ENCODE data around the gene TECR. TPM values are rescaled to one million over a fixed set of nuclear protein-coding genes. Genes with fewer than 3 reads are reported as not detected.
"Not testable (repeated sequence)": the region's sequence is repeated elsewhere in the genome, so short reads cannot be mapped to it uniquely, and the experiment has no call there.

TECR gene
- total RNA-seq, 2 experiments from 2014 or later: 142 to 176 TPM

GRCh38 chr19:14577885-14578427, 48.6 kb downstream of the TECR start:
- Mint-ChIP-seq H3K4me3 (no peak overlapping the region), H3K27ac (no peak overlapping the region), H3K4me1 (peaks cover 9% of the 10 kb centered on the region), H3K27me3 (no peaks in the 10 kb centered on the region), H3K9me3 (ENCODE audit: low read depth) (no peaks in the 10 kb centered on the region), H3K36me3 (no peaks in the 10 kb centered on the region)
- DNase-seq (no peak), ATAC-seq (no peak)
- CTCF ChIA-PET: interaction anchor here (1.5 to 8.5 kb wide), 2 partner anchors 21 to 109 kb away, joined by 3 to 226 read pairs; partner anchors contain the start of gene ZNF333

- Mint-ChIP-seq H3K4me1 (peaks cover 3% of the 10 kb centered on the region), H3K27me3 (no peaks in the 10 kb centered on the region), H3K4me3 (no peak overlapping the region), H3K9me3 (ENCODE audit: low read depth) (no peaks in the 10 kb centered on the region), H3K27ac (no peak overlapping the region), H3K36me3 (no peaks in the 10 kb centered on the region)
- CTCF ChIA-PET: no interaction called here
- ATAC-seq (no peak), DNase-seq (no peak)
Observed at GRCh38 chr19:14580623-14581237, 51.3 kb downstream of the TECR start.

GRCh38 chr19:14582894-14583340, 53.5 kb downstream of the TECR start, which contains the start of gene CLEC17A:
Gene CLEC17A, plus strand, starts transcription at chr19:14583084. Its CDS starts 77 bp downstream, at chr19:14583161.
- peaks cover 3% of the 10 kb centered on the region for H3K4me1 Mint-ChIP-seq
- CTCF ChIA-PET: no interaction called here
- H3K4me3 Mint-ChIP-seq: no peak within 1 kb of the TSS
- H3K9me3 Mint-ChIP-seq (ENCODE audit: low read depth): no peaks in the 10 kb centered on the region
- no peaks in the 10 kb centered on the region for H3K27me3 Mint-ChIP-seq
- DNase-seq (no peak), ATAC-seq (no peak)
- H3K36me3 Mint-ChIP-seq: no peaks in the 10 kb centered on the region
- no peak within 1 kb of the TSS for H3K27ac Mint-ChIP-seq

GRCh38 chr19:14584372-14584771, 55.0 kb downstream of the TECR start:
- H3K36me3 Mint-ChIP-seq; H3K9me3 Mint-ChIP-seq (ENCODE audit: low read depth); ATAC-seq; DNase-seq; H3K4me3 Mint-ChIP-seq; H3K27ac Mint-ChIP-seq; CTCF ChIA-PET; H3K27me3 Mint-ChIP-seq; H3K4me1 Mint-ChIP-seq: not testable (repeated sequence)

GRCh38 chr19:14585187-14585586, 55.8 kb downstream of the TECR start:
- peak; percentile 72 for DNase-seq
- peak; percentile 96 for ATAC-seq
- not testable (repeated sequence) for H3K36me3 Mint-ChIP-seq; H3K9me3 Mint-ChIP-seq (ENCODE audit: low read depth); H3K27me3 Mint-ChIP-seq; H3K4me1 Mint-ChIP-seq; H3K4me3 Mint-ChIP-seq; H3K27ac Mint-ChIP-seq
- CTCF ChIA-PET: interaction anchor here (0.7 kb wide), 1 partner anchor 12 kb away, joined by 4 read pairs; no protein-coding TSS in a partner anchor

- H3K27me3 Mint-ChIP-seq; H3K9me3 Mint-ChIP-seq (ENCODE audit: low read depth); CTCF ChIA-PET; DNase-seq; H3K4me1 Mint-ChIP-seq; H3K27ac Mint-ChIP-seq; H3K36me3 Mint-ChIP-seq; H3K4me3 Mint-ChIP-seq: not testable (repeated sequence)
- ATAC-seq: peak; percentile 52
Observed at GRCh38 chr19:14589433-14589832, 60.0 kb downstream of the TECR start.

- Mint-ChIP-seq H3K36me3 (peaks cover 5% of the 10 kb centered on the region), H3K4me3 (no peak overlapping the region), H3K4me1 (no peaks in the 10 kb centered on the region), H3K9me3 (ENCODE audit: low read depth) (peaks cover 10% of the 10 kb centered on the region), H3K27ac (no peak overlapping the region), H3K27me3 (no peaks in the 10 kb centered on the region)
- DNase-seq: no peak
- ATAC-seq: no peak
- CTCF ChIA-PET: no interaction called here
Observed at GRCh38 chr19:14595558-14595957, 66.2 kb downstream of the TECR start.

- Mint-ChIP-seq H3K4me3 (no peak overlapping the region), H3K9me3 (ENCODE audit: low read depth) (peaks cover 6% of the 10 kb centered on the region), H3K27me3 (no peaks in the 10 kb centered on the region), H3K27ac (no peak overlapping the region), H3K4me1 (peaks cover 1% of the 10 kb centered on the region), H3K36me3 (peaks cover 5% of the 10 kb centered on the region)
- DNase-seq: no peak
- no peak for ATAC-seq
- CTCF ChIA-PET: no interaction called here
Observed at GRCh38 chr19:14599548-14600147, 70.3 kb downstream of the TECR start.

- Mint-ChIP-seq H3K36me3 (no peaks in the 10 kb centered on the region), H3K27me3 (no peaks in the 10 kb centered on the region), H3K9me3 (ENCODE audit: low read depth) (no peaks in the 10 kb centered on the region), H3K4me3 (no peak overlapping the region), H3K27ac (no peak overlapping the region), H3K4me1 (peaks cover 1% of the 10 kb centered on the region)
- DNase-seq (no peak), ATAC-seq (no peak)
- CTCF ChIA-PET: no interaction called here
Observed at GRCh38 chr19:14603990-14604387, 74.6 kb downstream of the TECR start.

GRCh38 chr19:14606627-14607026, 77.2 kb downstream of the TECR start:
- no peak overlapping the region for H3K4me3 Mint-ChIP-seq
- DNase-seq (no peak), ATAC-seq (no peak)
- H3K36me3 Mint-ChIP-seq: no peaks in the 10 kb centered on the region
- H3K27ac Mint-ChIP-seq: no peak overlapping the region
- H3K4me1 Mint-ChIP-seq: peaks cover 1% of the 10 kb centered on the region
- CTCF ChIA-PET: interaction anchor here (0.7 kb wide), 1 partner anchor 164 kb away, joined by 3 read pairs; no protein-coding TSS in a partner anchor
- no peaks in the 10 kb centered on the region for H3K9me3 Mint-ChIP-seq (ENCODE audit: low read depth)
- no peaks in the 10 kb centered on the region for H3K27me3 Mint-ChIP-seq

GRCh38 chr19:14611051-14611450, 81.7 kb downstream of the TECR start:
- Mint-ChIP-seq H3K36me3 (no peaks in the 10 kb centered on the region), H3K27ac (no peak overlapping the region), H3K4me1 (no peaks in the 10 kb centered on the region), H3K27me3 (no peaks in the 10 kb centered on the region), H3K4me3 (no peak overlapping the region), H3K9me3 (ENCODE audit: low read depth) (no peaks in the 10 kb centered on the region)
- CTCF ChIA-PET: interaction anchor here (0.8 to 1.4 kb wide), 2 partner anchors 36 to 76 kb away, joined by 3 read pairs; no protein-coding TSS in a partner anchor
- ATAC-seq: no peak
- DNase-seq: no peak

GRCh38 chr19:14612242-14612641, 82.8 kb downstream of the TECR start:
- ATAC-seq; DNase-seq; CTCF ChIA-PET; H3K4me1 Mint-ChIP-seq; H3K4me3 Mint-ChIP-seq; H3K27ac Mint-ChIP-seq; H3K9me3 Mint-ChIP-seq (ENCODE audit: low read depth); H3K36me3 Mint-ChIP-seq; H3K27me3 Mint-ChIP-seq: not testable (repeated sequence)

GRCh38 chr19:14612657-14613056, 83.3 kb downstream of the TECR start:
- Mint-ChIP-seq H3K36me3 (no peaks in the 10 kb centered on the region), H3K9me3 (ENCODE audit: low read depth) (peaks cover 2% of the 10 kb centered on the region), H3K27me3 (no peaks in the 10 kb centered on the region), H3K4me1 (no peaks in the 10 kb centered on the region), H3K27ac (no peak overlapping the region), H3K4me3 (no peak overlapping the region)
- CTCF ChIA-PET: no interaction called here
- ATAC-seq (no peak), DNase-seq (no peak)

Measured in activated CD8-positive, alpha-beta memory T cell treated with anti-CD3 and anti-CD28 coated beads, Interleukin-2, amount 10 ng/mL, durations not matched to agents 7 days and 5 days (primary cell).